B cell (primary cell): ENCODE results near the gene PTPRQ. TPM values are rescaled to one million over a fixed set of nuclear protein-coding genes. Genes with fewer than 3 reads are reported as not detected.

Experiments
- ATAC-seq: fragments of 200-7000 bp; cut with Tn5 transposase; one replicate; pipeline ENCODE4 v1.10.0; 2021; ENCODE audit warnings: low read depth, mild to moderate bottlenecking, moderate number of reproducible peaks, moderate library complexity
- CTCF ChIA-PET: fragments of 350-600 bp; sonication (Branson Sonifier 250); formaldehyde crosslinking; loops from one replicate; lab custom pipeline; 2021; ENCODE audit warnings: antibody characterized with exemption, inconsistent platforms; lab: Charles Lee
- POLR2A ChIA-PET: fragments of 350-600 bp; sonication (Branson Sonifier 250); formaldehyde crosslinking; loops from one replicate; lab custom pipeline; 2021; ENCODE audit warnings: antibody characterized with exemption; lab: Charles Lee
- DNase-seq: peaks from one replicate; pipeline ENCODE4 v3.0.0; 2013
- H2AFZ ChIP-seq: 2 replicates; pipeline ENCODE4 v1.6.1; 2012; ENCODE audit warnings: mild to moderate bottlenecking, low read depth, low read length; ENCODE audit not compliant: insufficient read depth, poor library complexity, severe bottlenecking
- H3K27ac ChIP-seq, 2 donors: 1 replicate in 1 of 2; 2 replicates in 1 of 2; pipeline ENCODE4 v1.5.1; 2012 to 2013; ENCODE audit warnings: low read length in 2 of 2, mild to moderate bottlenecking in 2 of 2, moderate library complexity in 1 of 2
- H3K27me3 ChIP-seq, 4 experiments: fragments of 200-600 bp in 1 of 4; sonication (generic) in 1 of 4; replicated peaks in 1 of 4; 1 replicate in 2 of 4; 2 replicates in 2 of 4; pipeline versions ENCODE4 v1.6.1 to v1.7.0; 2013 to 2016; ENCODE audit warnings: low read length in 3 of 4, mild to moderate bottlenecking in 2 of 4, mixed read lengths in 1 of 4, moderate library complexity in 1 of 4; ENCODE audit not compliant: insufficient read depth in 4 of 4, control insufficient read depth in 3 of 4; ENCODE audit errors: control extremely low read depth in 1 of 4
- H3K36me3 ChIP-seq, 2 experiments: replicated peaks in 1 of 2; 1 replicate in 1 of 2; 2 replicates in 1 of 2; pipeline versions ENCODE4 v1.6.1 to v1.7.1; 2013; ENCODE audit warnings: low read length in 1 of 2; ENCODE audit not compliant: insufficient read depth in 2 of 2, control insufficient read depth in 1 of 2; ENCODE audit errors: control extremely low read depth in 1 of 2, extremely low read depth in 1 of 2
- H3K4me1 ChIP-seq, 2 donors: fragments of 200-600 bp in 1 of 2; sonication (generic) in 1 of 2; 1 replicate in 1 of 2; 2 replicates in 1 of 2; pipeline versions ENCODE4 v1.5.1 to v1.6.1; 2013 to 2017; ENCODE audit warnings: low read length in 2 of 2; ENCODE audit not compliant: control insufficient read depth in 2 of 2, insufficient read depth in 2 of 2
- H3K4me2 ChIP-seq: replicated peaks from 2 replicates; pipeline ENCODE3; 2012; ENCODE audit warnings: mild to moderate bottlenecking, low read depth, low read length; ENCODE audit not compliant: poor library complexity, severe bottlenecking
- H3K4me3 ChIP-seq, 5 experiments: fragments of 200-600 bp in 1 of 5; sonication (generic) in 1 of 5; 1 replicate in 3 of 5; 2 replicates in 2 of 5; pipeline versions ENCODE4 v1.5.1 to v1.7.0; 2011 to 2016; ENCODE audit warnings: low read length in 4 of 5, mild to moderate bottlenecking in 4 of 5, low read depth in 2 of 5, control low read depth in 1 of 5, moderate library complexity in 1 of 5; ENCODE audit not compliant: insufficient read depth in 1 of 5; ENCODE audit errors: control extremely low read depth in 1 of 5, extremely low read depth in 1 of 5
- H3K79me2 ChIP-seq: fragments of 200-600 bp; sonication (generic); one replicate; pipeline ENCODE4 v1.6.0; 2016; ENCODE audit warnings: low read length; ENCODE audit not compliant: control insufficient read depth, insufficient read depth
- H3K9ac ChIP-seq: fragments of 200-600 bp; sonication (generic); 2 replicates; pipeline ENCODE4 v1.6.1; 2017; ENCODE audit warnings: mild to moderate bottlenecking, low read length, moderate library complexity
- H3K9me3 ChIP-seq, 3 donors: one replicate each; pipeline versions ENCODE4 v1.6.1 to v1.7.1; 2013; ENCODE audit warnings: low read length in 2 of 3; ENCODE audit not compliant: control insufficient read depth in 2 of 3, insufficient read depth in 1 of 3; ENCODE audit errors: control extremely low read depth in 1 of 3
- H4K20me1 ChIP-seq: 2 replicates; pipeline ENCODE4 v1.6.0; 2012; ENCODE audit warnings: mild to moderate bottlenecking, low read length; ENCODE audit not compliant: insufficient read depth, control insufficient read depth, poor library complexity, severe bottlenecking
- H3K27ac Mint-ChIP-seq: one replicate; pipeline ENCODE4 v1.8.0; 2021; ENCODE audit warnings: mixed read lengths
- H3K27me3 Mint-ChIP-seq: one replicate; pipeline ENCODE4 v1.8.0; 2021; ENCODE audit warnings: mixed read lengths
- H3K4me1 Mint-ChIP-seq: one replicate; pipeline ENCODE4 v1.8.0; 2021; ENCODE audit warnings: mixed read lengths
- H3K4me3 Mint-ChIP-seq: one replicate; pipeline ENCODE4 v1.8.0; 2021; ENCODE audit warnings: mixed read lengths
- H3K9me3 Mint-ChIP-seq: one replicate; pipeline ENCODE4 v1.8.0; 2022; ENCODE audit warnings: mixed read lengths; ENCODE audit not compliant: insufficient read depth
- EZH2 ChIP-seq: IDR thresholded peaks from 2 replicates; pipeline ENCODE4 v1.6.1; 2012; ENCODE audit warnings: borderline replicate concordance, low read depth, mild to moderate bottlenecking, moderate library complexity, low read length; ENCODE audit not compliant: insufficient read depth, poor library complexity, severe bottlenecking
- WGBS: methylation state at CpG from one replicate; pipeline ENCODE4 v1.1.5; 2013; ENCODE audit warnings: missing lambda C conversion rate; ENCODE audit not compliant: insufficient coverage; 5-methylcytosine and 5-hydroxymethylcytosine counted together
- intact Hi-C: fragments of 100-400 bp; cut with micrococcal nuclease; formaldehyde crosslinking; loops from one replicate; pipeline ENCODE4 v1.10.0; 2022
- polyA plus RNA-seq: library from polyadenylated mRNA; depleted of rRNA; stranded (reverse); fragments of >200 nt; gene quantifications from 2 replicates; pipeline ENCODE4 v1.2.3, GENCODE V29; 2012
- total RNA-seq, 2 donors: library from RNA; stranded (reverse); fragments of 120-200 nt in 1 of 2; gene quantifications; 1 replicate in 1 of 2; 2 replicates in 1 of 2; pipeline versions ENCODE4 v1.2.3 to v1.2.4, GENCODE V29; 2013 to 2022
- TF ChIP-seq, protein P1 (sequence below): fragments of 200-600 bp; IDR thresholded peaks from one replicate; pipeline ENCODE4 v1.8.0; 2022; ENCODE audit warnings: antibody characterized with exemption, mild to moderate bottlenecking

The PTPRQ gene
- total and polyA plus RNA-seq, 2 donors (not counting 1 experiment from before 2014, with no cell fraction given) = not detected

DNA sequence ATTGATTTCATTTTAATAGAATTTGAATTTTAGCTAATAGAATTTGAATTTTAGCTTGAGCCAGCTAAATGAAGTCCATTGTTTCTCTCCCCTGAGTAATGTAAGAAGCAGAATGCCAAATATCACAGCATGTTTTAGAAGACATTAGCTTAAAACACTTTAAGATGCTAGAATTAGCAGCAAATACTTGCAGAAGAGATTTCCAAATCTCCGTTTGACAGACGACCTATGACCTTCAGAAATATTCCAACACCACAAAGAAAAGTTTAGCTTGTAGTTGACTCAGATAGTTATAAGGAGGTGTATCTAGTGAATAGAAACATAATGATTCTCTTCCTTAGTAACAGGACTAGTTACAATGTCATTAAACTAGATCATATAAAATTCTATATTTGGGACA lies 211.7 kb downstream of the PTPRQ start:
- no peak overlapping the region for H3K4me3 Mint-ChIP-seq
- no peaks in the 10 kb centered on the region for H3K27me3 ChIP-seq
- no peak overlapping the region for H3K27ac ChIP-seq
- CTCF ChIA-PET = no interaction called here
- DNase-seq = no peak
- no peak overlapping the region for H3K9ac ChIP-seq
- intact Hi-C loops = no loop called here
- H2AFZ ChIP-seq = no peak overlapping the region
- ATAC-seq = no peak
- H3K27ac Mint-ChIP-seq = no peak overlapping the region
- no peak overlapping the region for H3K4me3 ChIP-seq
- H3K4me2 ChIP-seq = no peak overlapping the region
- no peaks in the 10 kb centered on the region for H3K79me2 ChIP-seq
- H3K27me3 Mint-ChIP-seq = no peaks in the 10 kb centered on the region
- H3K4me1 ChIP-seq = no peaks in the 10 kb centered on the region
- no CpG with 5 or more reads among the region's 2 CpGs for WGBS
- no peaks in the 10 kb centered on the region for H3K36me3 ChIP-seq
- H3K9me3 Mint-ChIP-seq = no peaks in the 10 kb centered on the region
- H4K20me1 ChIP-seq = no peaks in the 10 kb centered on the region
- no peak for TF ChIP-seq EZH2
- TF ChIP-seq, protein P1, sequence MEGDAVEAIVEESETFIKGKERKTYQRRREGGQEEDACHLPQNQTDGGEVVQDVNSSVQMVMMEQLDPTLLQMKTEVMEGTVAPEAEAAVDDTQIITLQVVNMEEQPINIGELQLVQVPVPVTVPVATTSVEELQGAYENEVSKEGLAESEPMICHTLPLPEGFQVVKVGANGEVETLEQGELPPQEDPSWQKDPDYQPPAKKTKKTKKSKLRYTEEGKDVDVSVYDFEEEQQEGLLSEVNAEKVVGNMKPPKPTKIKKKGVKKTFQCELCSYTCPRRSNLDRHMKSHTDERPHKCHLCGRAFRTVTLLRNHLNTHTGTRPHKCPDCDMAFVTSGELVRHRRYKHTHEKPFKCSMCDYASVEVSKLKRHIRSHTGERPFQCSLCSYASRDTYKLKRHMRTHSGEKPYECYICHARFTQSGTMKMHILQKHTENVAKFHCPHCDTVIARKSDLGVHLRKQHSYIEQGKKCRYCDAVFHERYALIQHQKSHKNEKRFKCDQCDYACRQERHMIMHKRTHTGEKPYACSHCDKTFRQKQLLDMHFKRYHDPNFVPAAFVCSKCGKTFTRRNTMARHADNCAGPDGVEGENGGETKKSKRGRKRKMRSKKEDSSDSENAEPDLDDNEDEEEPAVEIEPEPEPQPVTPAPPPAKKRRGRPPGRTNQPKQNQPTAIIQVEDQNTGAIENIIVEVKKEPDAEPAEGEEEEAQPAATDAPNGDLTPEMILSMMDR = no peak
- no peaks in the 10 kb centered on the region for H3K4me1 Mint-ChIP-seq
- no peaks in the 10 kb centered on the region for H3K9me3 ChIP-seq
- POLR2A ChIA-PET = no interaction called here

DNA sequence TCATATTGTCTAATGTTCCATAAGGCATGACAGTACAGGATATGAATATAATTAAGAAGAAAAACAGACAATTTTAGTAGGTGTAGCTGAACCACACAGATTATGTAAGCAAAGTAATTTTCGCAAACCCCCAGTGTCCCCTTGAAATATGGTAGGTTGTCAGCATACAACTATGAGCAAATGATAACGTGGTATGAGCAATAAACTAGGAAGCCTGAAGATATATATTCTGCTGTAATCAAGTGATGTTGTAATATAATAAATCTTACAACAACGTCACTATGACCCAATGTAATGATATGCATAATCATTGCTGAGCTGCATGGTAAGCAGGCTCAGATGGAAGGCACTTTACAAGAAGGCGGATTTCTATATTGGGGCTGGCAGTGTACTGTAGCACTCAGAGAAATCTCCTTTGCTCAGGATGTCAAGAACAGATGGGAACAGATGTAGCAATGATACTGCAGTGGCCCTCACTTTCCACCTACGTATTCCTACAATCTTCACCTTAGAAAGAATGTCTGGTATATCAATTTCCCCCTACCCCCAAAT lies 215.6 kb downstream of the PTPRQ start:
- no peaks in the 10 kb centered on the region for H4K20me1 ChIP-seq
- H3K4me2 ChIP-seq = no peak overlapping the region
- TF ChIP-seq EZH2 = no peak
- TF ChIP-seq, protein P1 = no peak
- intact Hi-C loops = no loop called here
- no peaks in the 10 kb centered on the region for H3K9me3 ChIP-seq
- no peaks in the 10 kb centered on the region for H3K79me2 ChIP-seq
- H3K36me3 ChIP-seq = no peaks in the 10 kb centered on the region
- Mint-ChIP-seq H3K27me3 (no peaks in the 10 kb centered on the region), H3K27ac (no peak overlapping the region), H3K4me1 (no peaks in the 10 kb centered on the region), H3K9me3 (no peaks in the 10 kb centered on the region), H3K4me3 (no peak overlapping the region)
- POLR2A ChIA-PET = no interaction called here
- no peak overlapping the region for H3K9ac ChIP-seq
- H3K27me3 ChIP-seq = no peaks in the 10 kb centered on the region
- 80% methylated on average over 2 of the region's 5 CpGs for WGBS
- ATAC-seq = no peak
- H2AFZ ChIP-seq = no peak overlapping the region
- CTCF ChIA-PET = no interaction called here
- no peak for DNase-seq
- no peak overlapping the region for H3K27ac ChIP-seq
- H3K4me3 ChIP-seq = no peak overlapping the region
- H3K4me1 ChIP-seq = no peaks in the 10 kb centered on the region
